Measurements from ENCODE around the gene CTRB2.

The CTRB2 gene

GRCh38 chr16:75252049-75252864 is 45.3 kb upstream of the CTRB2 start:
- H3K27ac ChIP-seq = no peak overlapping the region

GRCh38 chr16:75251280-75252048 is 44.5 kb upstream of the CTRB2 start, which contains the start of gene BCAR1:
BCAR1 (minus strand) TSS chr16:75251624; CDS start chr16:75251482, 142 bp downstream.
- TF ChIP-seq CTCF (IDR thresholded peaks at IDR 0.05) = no peak
- Histone ChIP-seq H3K27me3 (peaks cover 100% of the 10 kb centered on the region), H3K4me1 (ENCODE audit: control insufficient read depth in 1 of 2, insufficient read depth in 1 of 2, low read depth in 1 of 2, low read length in 1 of 2) (peaks cover 3 to 8% of the 10 kb centered on the region in 2 experiments), H3K36me3 (no peaks in the 10 kb centered on the region), H3K4me3 (ENCODE audit: low read depth in 1 of 2, low read length in 1 of 2) (no peak within 1 kb of the TSS), H3K27ac (no peak within 1 kb of the TSS), H3K9me3 (no peaks in the 10 kb centered on the region)

More at GRCh38 chr16:75252049-75252864, 45.3 kb upstream of the CTRB2 start:
- H3K4me1 ChIP-seq (ENCODE audit: control insufficient read depth in 1 of 2, insufficient read depth in 1 of 2, low read depth in 1 of 2, low read length in 1 of 2) = peaks cover 3 to 8% of the 10 kb centered on the region in 2 experiments
- no peaks in the 10 kb centered on the region for H3K36me3 ChIP-seq
- TF ChIP-seq CTCF (IDR thresholded peaks at IDR 0.05) = no peak
- H3K27me3 ChIP-seq = peaks cover 100% of the 10 kb centered on the region
- H3K9me3 ChIP-seq = no peaks in the 10 kb centered on the region
- no peak overlapping the region for H3K4me3 ChIP-seq (ENCODE audit: low read depth in 1 of 2, low read length in 1 of 2)

- TF ChIP-seq CTCF (IDR thresholded peaks at IDR 0.05) = no peak
- H3K4me3 ChIP-seq (ENCODE audit: low read depth in 1 of 2, low read length in 1 of 2) = no peak overlapping the region
Measured at GRCh38 chr16:75250809-75251279, 43.9 kb upstream of the CTRB2 start.

GRCh38 chr16:75250089-75250808 is 43.3 kb upstream of the CTRB2 start:
- no peak for TF ChIP-seq CTCF (IDR thresholded peaks at IDR 0.05)
- peaks cover 97% of the 10 kb centered on the region for H3K27me3 ChIP-seq
- no peaks in the 10 kb centered on the region for H3K9me3 ChIP-seq
- no peaks in the 10 kb centered on the region for H3K36me3 ChIP-seq
- H3K27ac ChIP-seq = no peak overlapping the region
- H3K4me3 ChIP-seq (ENCODE audit: low read depth in 1 of 2, low read length in 1 of 2) = no peak overlapping the region
- H3K4me1 ChIP-seq (ENCODE audit: control insufficient read depth in 1 of 2, insufficient read depth in 1 of 2, low read depth in 1 of 2, low read length in 1 of 2) = peaks cover 3 to 8% of the 10 kb centered on the region in 2 experiments

More at GRCh38 chr16:75250809-75251279, 43.9 kb upstream of the CTRB2 start:
- Histone ChIP-seq H3K36me3 (no peaks in the 10 kb centered on the region), H3K27ac (no peak overlapping the region), H3K4me1 (ENCODE audit: control insufficient read depth in 1 of 2, insufficient read depth in 1 of 2, low read depth in 1 of 2, low read length in 1 of 2) (peaks cover 3 to 8% of the 10 kb centered on the region in 2 experiments), H3K27me3 (peaks cover 98% of the 10 kb centered on the region), H3K9me3 (no peaks in the 10 kb centered on the region)

- peaks cover 95% of the 10 kb centered on the region for H3K27me3 ChIP-seq
- TF ChIP-seq CTCF (IDR thresholded peaks at IDR 0.05) = no peak
- H3K9me3 ChIP-seq = no peaks in the 10 kb centered on the region
- H3K4me1 ChIP-seq (ENCODE audit: control insufficient read depth in 1 of 2, insufficient read depth in 1 of 2, low read depth in 1 of 2, low read length in 1 of 2) = peaks cover 3 to 8% of the 10 kb centered on the region in 2 experiments
- H3K27ac ChIP-seq = no peak overlapping the region
- no peak overlapping the region for H3K4me3 ChIP-seq (ENCODE audit: low read depth in 1 of 2, low read length in 1 of 2)
- H3K36me3 ChIP-seq = no peaks in the 10 kb centered on the region
Measured at GRCh38 chr16:75249441-75249840, 42.5 kb upstream of the CTRB2 start.

Measured in neutrophil (primary cell).